Measurements from ENCODE around the gene SLC5A6. TPM values are rescaled to one million over a fixed set of nuclear protein-coding genes. Genes with fewer than 3 reads are reported as not detected.

The SLC5A6 gene
- polyA plus RNA-seq, 3 donors, result 8.1 to 21.7 (median 10.2) TPM

GRCh38 chr2:27158468-27158867 is 53.6 kb downstream of the SLC5A6 start:
- TF ChIP-seq CTCF (IDR thresholded peaks at IDR 0.05), result no peak
- WGBS (ENCODE audit: insufficient coverage), result 84% methylated on average over 6 of the region's 6 CpGs
- Histone ChIP-seq H3K27me3 (ENCODE audit: control insufficient read depth in 2 of 2, insufficient read depth in 2 of 2, low read length in 2 of 2) (no peaks in the 10 kb centered on the region), H3K9ac (ENCODE audit: insufficient read depth, low read length, poor library complexity, severe bottlenecking) (no peak overlapping the region), H3K4me3 (replicated peaks in 1 of 3; ENCODE audit: low read depth in 2 of 3, low read length in 3 of 3) (no peak overlapping the region), H3K79me2 (ENCODE audit: insufficient read depth, low read length) (no peaks in the 10 kb centered on the region), H3K27ac (ENCODE audit: low read depth in 1 of 2, low read length in 2 of 2) (no peak overlapping the region), H2AFZ (ENCODE audit: insufficient read depth, low read depth, low read length, poor library complexity, severe bottlenecking) (no peak overlapping the region), H3K36me3 (replicated peaks in 1 of 2; ENCODE audit: control insufficient read depth in 1 of 2, insufficient read depth in 2 of 2, low read length in 2 of 2) (no peaks in the 10 kb centered on the region), H3K4me2 (replicated peaks; ENCODE audit: extremely low read depth, low read length, poor library complexity, severe bottlenecking) (no peak overlapping the region), H3K9me3 (replicated peaks in 1 of 2; ENCODE audit: control insufficient read depth in 1 of 2, insufficient read depth in 1 of 2, low read length in 2 of 2) (no peaks in the 10 kb centered on the region), H3K4me1 (ENCODE audit: control insufficient read depth in 1 of 2, insufficient read depth in 2 of 2, low read length in 2 of 2) (no peaks in the 10 kb centered on the region), H4K20me1 (ENCODE audit: insufficient read depth, low read length) (no peaks in the 10 kb centered on the region)
- intact Hi-C loops (cut with micrococcal nuclease), result no loop called here
- no peak for DNase-seq
- Mint-ChIP-seq H3K27me3 (ENCODE audit: low read depth in 3 of 3) (peaks cover 1 to 8% (median 2%) of the 10 kb centered on the region in 3 donors), H3K9me3 (peaks cover 0 to 2% (median 0%) of the 10 kb centered on the region in 7 donors), H3K36me3 (no peaks in the 10 kb centered on the region), H3K27ac (no peak overlapping the region), H3K4me1 (no peaks in the 10 kb centered on the region), H3K4me3 (no peak overlapping the region)

- Mint-ChIP-seq H3K36me3 (no peaks in the 10 kb centered on the region), H3K9me3 (no peaks in the 10 kb centered on the region), H3K27ac (no peak overlapping the region), H3K4me1 (no peaks in the 10 kb centered on the region), H3K4me3 (no peak overlapping the region), H3K27me3 (ENCODE audit: low read depth in 3 of 3) (peaks cover 1 to 13% (median 2%) of the 10 kb centered on the region in 3 donors)
- Histone ChIP-seq H3K4me2 (replicated peaks; ENCODE audit: extremely low read depth, low read length, poor library complexity, severe bottlenecking) (no peak overlapping the region), H3K27me3 (ENCODE audit: control insufficient read depth in 2 of 2, insufficient read depth in 2 of 2, low read length in 2 of 2) (no peaks in the 10 kb centered on the region), H4K20me1 (ENCODE audit: insufficient read depth, low read length) (no peaks in the 10 kb centered on the region), H2AFZ (ENCODE audit: insufficient read depth, low read depth, low read length, poor library complexity, severe bottlenecking) (no peak overlapping the region), H3K79me2 (ENCODE audit: insufficient read depth, low read length) (no peaks in the 10 kb centered on the region), H3K9me3 (replicated peaks in 1 of 2; ENCODE audit: control insufficient read depth in 1 of 2, insufficient read depth in 1 of 2, low read length in 2 of 2) (no peaks in the 10 kb centered on the region), H3K9ac (ENCODE audit: insufficient read depth, low read length, poor library complexity, severe bottlenecking) (no peak overlapping the region), H3K27ac (ENCODE audit: low read depth in 1 of 2, low read length in 2 of 2) (no peak overlapping the region), H3K4me1 (ENCODE audit: control insufficient read depth in 1 of 2, insufficient read depth in 2 of 2, low read length in 2 of 2) (no peaks in the 10 kb centered on the region), H3K36me3 (replicated peaks in 1 of 2; ENCODE audit: control insufficient read depth in 1 of 2, insufficient read depth in 2 of 2, low read length in 2 of 2) (no peaks in the 10 kb centered on the region), H3K4me3 (replicated peaks in 1 of 3; ENCODE audit: low read depth in 2 of 3, low read length in 3 of 3) (no peak overlapping the region)
- no peak for DNase-seq
- intact Hi-C loops (cut with micrococcal nuclease), result no loop called here
- no peak for TF ChIP-seq CTCF (IDR thresholded peaks at IDR 0.05)
- 89% methylated on average over 8 of the region's 9 CpGs for WGBS (ENCODE audit: insufficient coverage)
These were observed 57.0 kb downstream of the SLC5A6 start for GRCh38 chr2:27155069-27155520.

Data from CD14-positive monocyte (primary cell).